OCI-M2 (cell line): Measurements from ENCODE around the gene RAB34.
A peak's percentile ranks its signal among the peaks of the same experiment; 100 is the strongest.

Experiments
- DNase-seq: peaks from one replicate; lab custom pipeline; 2025; ENCODE audit not compliant: unreplicated experiment; lab: John Stamatoyannopoulos, UW

RAB34 gene

GRCh38 chr17:28712705-28713415 is 4.8 kb downstream of the RAB34 start:
- no peak for DNase-seq

GRCh38 chr17:28712032-28712704 is 5.5 kb downstream of the RAB34 start:
- no peak for DNase-seq

- DNase-seq: no peak
Observed at GRCh38 chr17:28711723-28712031, 6.0 kb downstream of the RAB34 start, which contains the start of gene PROCA1. Gene PROCA1, minus strand, starts transcription at chr17:28711888. Its CDS starts 228 bp downstream, at chr17:28711660.

- DNase-seq: peak; percentile 54
Observed at GRCh38 chr17:28710861-28711722, 6.6 kb downstream of the RAB34 start.

- no peak for DNase-seq
Observed at GRCh38 chr17:28707339-28707720, 10.3 kb downstream of the RAB34 start.

GRCh38 chr17:28706471-28707338 is 11.0 kb downstream of the RAB34 start:
- DNase-seq: no peak

GRCh38 chr17:28705728-28706334 is 11.8 kb downstream of the RAB34 start:
- DNase-seq: no peak

GRCh38 chr17:28705074-28705659 is 12.5 kb downstream of the RAB34 start:
- no peak for DNase-seq

- DNase-seq: no peak
Observed at GRCh38 chr17:28704219-28704858, 13.3 kb downstream of the RAB34 start.

- no peak for DNase-seq
Observed at GRCh38 chr17:28703552-28704218, 14.0 kb downstream of the RAB34 start.

- no peak for DNase-seq
Observed at GRCh38 chr17:28702752-28703150, 14.9 kb downstream of the RAB34 start.

- no peak for DNase-seq
Observed at GRCh38 chr17:28702026-28702751, 15.5 kb downstream of the RAB34 start.

- DNase-seq: no peak
Observed at GRCh38 chr17:28700830-28701492, 16.7 kb downstream of the RAB34 start.

GRCh38 chr17:28700278-28700677 is 17.4 kb downstream of the RAB34 start:
- DNase-seq: no peak

- DNase-seq: no peak
Observed at GRCh38 chr17:28698253-28698941, 19.3 kb downstream of the RAB34 start.

GRCh38 chr17:28693869-28694268 is 23.8 kb downstream of the RAB34 start:
- no peak for DNase-seq

- DNase-seq: no peak
Observed at GRCh38 chr17:28689011-28689410, 28.7 kb downstream of the RAB34 start.
